ENCODE results near the gene KLHL41.

DNA sequence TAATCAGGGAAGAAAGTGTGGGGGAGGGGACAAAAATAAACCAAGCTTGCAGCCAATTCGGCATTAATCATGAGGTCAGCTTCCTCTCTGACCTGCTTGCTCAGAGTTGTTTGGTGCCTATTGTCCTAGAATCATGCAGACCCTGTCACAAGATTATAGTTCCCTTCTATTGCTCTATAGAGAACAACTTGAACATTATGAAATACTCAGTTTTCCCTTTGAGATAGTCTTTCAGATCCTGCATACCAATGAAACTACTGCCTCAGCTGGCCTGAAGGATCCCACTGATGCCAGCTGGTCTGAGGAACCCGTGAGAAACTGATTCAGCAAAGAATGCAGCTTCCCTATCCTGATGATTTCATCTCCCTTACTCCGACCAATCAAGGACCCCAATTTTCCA, 31.2 kb upstream of the KLHL41 start:
- TF ChIP-seq MAX (IDR thresholded peaks at IDR 0.05): no peak
- TF ChIP-seq, protein P1, sequence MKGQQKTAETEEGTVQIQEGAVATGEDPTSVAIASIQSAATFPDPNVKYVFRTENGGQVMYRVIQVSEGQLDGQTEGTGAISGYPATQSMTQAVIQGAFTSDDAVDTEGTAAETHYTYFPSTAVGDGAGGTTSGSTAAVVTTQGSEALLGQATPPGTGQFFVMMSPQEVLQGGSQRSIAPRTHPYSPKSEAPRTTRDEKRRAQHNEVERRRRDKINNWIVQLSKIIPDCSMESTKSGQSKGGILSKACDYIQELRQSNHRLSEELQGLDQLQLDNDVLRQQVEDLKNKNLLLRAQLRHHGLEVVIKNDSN (IDR thresholded peaks at IDR 0.05): no peak
- no peak for TF ChIP-seq EP300 (IDR thresholded peaks at IDR 0.05; ENCODE audit: borderline replicate concordance)
- TF ChIP-seq TCF12 (IDR thresholded peaks at IDR 0.05; ENCODE audit: low read depth): no peak
- TF ChIP-seq CEBPB (IDR thresholded peaks at IDR 0.05): no peak
- TF ChIP-seq CREB1 (IDR thresholded peaks at IDR 0.05; ENCODE audit: low read depth): no peak
- TF ChIP-seq RAD21 (IDR thresholded peaks at IDR 0.05; ENCODE audit: low read depth): no peak
- TF ChIP-seq, protein P2, sequence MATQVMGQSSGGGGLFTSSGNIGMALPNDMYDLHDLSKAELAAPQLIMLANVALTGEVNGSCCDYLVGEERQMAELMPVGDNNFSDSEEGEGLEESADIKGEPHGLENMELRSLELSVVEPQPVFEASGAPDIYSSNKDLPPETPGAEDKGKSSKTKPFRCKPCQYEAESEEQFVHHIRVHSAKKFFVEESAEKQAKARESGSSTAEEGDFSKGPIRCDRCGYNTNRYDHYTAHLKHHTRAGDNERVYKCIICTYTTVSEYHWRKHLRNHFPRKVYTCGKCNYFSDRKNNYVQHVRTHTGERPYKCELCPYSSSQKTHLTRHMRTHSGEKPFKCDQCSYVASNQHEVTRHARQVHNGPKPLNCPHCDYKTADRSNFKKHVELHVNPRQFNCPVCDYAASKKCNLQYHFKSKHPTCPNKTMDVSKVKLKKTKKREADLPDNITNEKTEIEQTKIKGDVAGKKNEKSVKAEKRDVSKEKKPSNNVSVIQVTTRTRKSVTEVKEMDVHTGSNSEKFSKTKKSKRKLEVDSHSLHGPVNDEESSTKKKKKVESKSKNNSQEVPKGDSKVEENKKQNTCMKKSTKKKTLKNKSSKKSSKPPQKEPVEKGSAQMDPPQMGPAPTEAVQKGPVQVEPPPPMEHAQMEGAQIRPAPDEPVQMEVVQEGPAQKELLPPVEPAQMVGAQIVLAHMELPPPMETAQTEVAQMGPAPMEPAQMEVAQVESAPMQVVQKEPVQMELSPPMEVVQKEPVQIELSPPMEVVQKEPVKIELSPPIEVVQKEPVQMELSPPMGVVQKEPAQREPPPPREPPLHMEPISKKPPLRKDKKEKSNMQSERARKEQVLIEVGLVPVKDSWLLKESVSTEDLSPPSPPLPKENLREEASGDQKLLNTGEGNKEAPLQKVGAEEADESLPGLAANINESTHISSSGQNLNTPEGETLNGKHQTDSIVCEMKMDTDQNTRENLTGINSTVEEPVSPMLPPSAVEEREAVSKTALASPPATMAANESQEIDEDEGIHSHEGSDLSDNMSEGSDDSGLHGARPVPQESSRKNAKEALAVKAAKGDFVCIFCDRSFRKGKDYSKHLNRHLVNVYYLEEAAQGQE (IDR thresholded peaks at IDR 0.05; ENCODE audit: low read depth): no peak
